Body of pancreas (tissue), 4 donors: ENCODE measurements around the gene SYNDIG1L.

Experiments used
- POLR2A ChIP-seq, 3 donors: fragments of 450-650 bp; IDR thresholded peaks; one replicate each; pipeline ENCODE4 v1.6.1; 2016; ENCODE audit warnings: antibody characterized with exemption in 3 of 3, mild to moderate bottlenecking in 2 of 3
- TF ChIP-seq, protein P1 (sequence below), 7 experiments: fragments of 450-650 bp in 4 of 7; fragments of 200-600 bp in 3 of 7; sonication (generic) in 3 of 7; IDR thresholded peaks; one replicate each; pipeline ENCODE4 v1.5.1; 2016 to 2019; ENCODE audit warnings: antibody characterized with exemption in 7 of 7

GRCh38 chr14:74357585-74357984 is 68.4 kb downstream of the SYNDIG1L start:
- TF ChIP-seq POLR2A (IDR thresholded peaks at IDR 0.05) = no peak
- TF ChIP-seq, protein P1, sequence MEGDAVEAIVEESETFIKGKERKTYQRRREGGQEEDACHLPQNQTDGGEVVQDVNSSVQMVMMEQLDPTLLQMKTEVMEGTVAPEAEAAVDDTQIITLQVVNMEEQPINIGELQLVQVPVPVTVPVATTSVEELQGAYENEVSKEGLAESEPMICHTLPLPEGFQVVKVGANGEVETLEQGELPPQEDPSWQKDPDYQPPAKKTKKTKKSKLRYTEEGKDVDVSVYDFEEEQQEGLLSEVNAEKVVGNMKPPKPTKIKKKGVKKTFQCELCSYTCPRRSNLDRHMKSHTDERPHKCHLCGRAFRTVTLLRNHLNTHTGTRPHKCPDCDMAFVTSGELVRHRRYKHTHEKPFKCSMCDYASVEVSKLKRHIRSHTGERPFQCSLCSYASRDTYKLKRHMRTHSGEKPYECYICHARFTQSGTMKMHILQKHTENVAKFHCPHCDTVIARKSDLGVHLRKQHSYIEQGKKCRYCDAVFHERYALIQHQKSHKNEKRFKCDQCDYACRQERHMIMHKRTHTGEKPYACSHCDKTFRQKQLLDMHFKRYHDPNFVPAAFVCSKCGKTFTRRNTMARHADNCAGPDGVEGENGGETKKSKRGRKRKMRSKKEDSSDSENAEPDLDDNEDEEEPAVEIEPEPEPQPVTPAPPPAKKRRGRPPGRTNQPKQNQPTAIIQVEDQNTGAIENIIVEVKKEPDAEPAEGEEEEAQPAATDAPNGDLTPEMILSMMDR (IDR thresholded peaks at IDR 0.05) = no peak
